Pericardium fibroblast (primary cell): Measurements from ENCODE around the gene TAS2R4. TPM values are rescaled to one million over a fixed set of nuclear protein-coding genes. Genes with fewer than 3 reads are reported as not detected.

Experiments
- total RNA-seq: library from RNA; depleted of rRNA; stranded (reverse); fragments of >200 nt; gene quantifications from 2 replicates; pipeline ENCODE4 v1.2.3, GENCODE V29; 2015

Gene TAS2R4
- 0.09 and 0.12 TPM in 2 replicates for total RNA-seq

GRCh38 chr7:141776374-141776773 is at the start of gene TAS2R4:
Gene TAS2R4, plus strand, starts transcription at chr7:141776674. Its CDS starts 1,815 bp downstream, at chr7:141778489.

DNA sequence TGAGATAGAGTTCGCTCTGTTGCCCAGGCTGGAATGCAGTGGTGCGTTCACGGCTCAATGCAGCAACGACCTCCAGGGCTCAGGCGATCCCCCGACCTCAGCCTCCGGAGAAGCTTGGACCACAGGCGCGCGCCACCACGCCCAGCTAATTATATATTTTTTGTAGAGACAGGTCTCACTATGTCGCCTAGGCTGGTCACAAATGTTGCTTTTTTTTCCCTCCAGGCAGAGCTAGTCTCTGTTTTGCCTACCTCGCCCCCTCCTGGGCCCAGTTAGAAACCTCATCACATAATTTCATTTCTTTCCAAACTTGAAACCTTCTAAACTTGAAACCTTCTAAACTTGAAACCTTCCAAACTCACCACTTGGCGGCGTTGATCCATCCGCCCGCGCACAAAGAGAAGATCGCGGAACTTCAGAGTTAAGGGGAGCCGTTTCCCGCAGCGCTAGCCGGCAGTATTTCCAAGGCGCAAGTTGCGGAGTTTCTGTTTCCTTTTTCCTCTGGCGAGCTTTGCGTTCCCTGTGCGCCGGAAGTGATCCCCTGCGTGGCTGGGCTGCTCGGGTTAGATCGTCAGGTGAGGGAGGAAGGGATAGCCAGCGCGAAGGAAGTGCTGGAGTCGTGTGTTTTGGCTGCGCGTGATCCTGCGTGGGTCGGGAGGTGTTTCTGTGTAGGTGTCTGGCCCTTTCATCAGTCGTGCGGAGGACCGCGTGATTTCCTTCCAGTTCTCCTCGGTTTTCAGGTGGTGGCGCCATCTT is 38.5 kb upstream of the TAS2R4 start, which contains the start of gene SSBP1:
Gene SSBP1 (plus strand): TSS at position 523 of the 756 bp plus-strand sequence. CDS start 809 bp downstream, outside the sequence.

GRCh38 chr7:141763797-141764196 is 12.7 kb upstream of the TAS2R4 start, which contains the start of gene TAS2R3:
Gene TAS2R3, plus strand, starts transcription at chr7:141764097. Its CDS starts 62 bp downstream, at chr7:141764159.

GRCh38 chr7:141789917-141790316 is 13.4 kb downstream of the TAS2R4 start, which contains the start of gene TAS2R5:
Gene TAS2R5, plus strand, starts transcription at chr7:141790217. Its CDS starts 145 bp downstream, at chr7:141790362.

Other genes starting within 250 kb of the TAS2R4 start
- 15.4 and 29.9 TPM in 2 replicates for gene AGK, start 225.3 kb upstream of the TAS2R4 start, total RNA-seq
- gene DENND11, start 74.5 kb upstream of the TAS2R4 start, total RNA-seq: 2.4 and 2.6 TPM in 2 replicates
- gene WEE2, start 68.3 kb upstream of the TAS2R4 start, total RNA-seq: not detected in 2 replicates
- 133 and 158 TPM in 2 replicates for gene SSBP1, start 38.3 kb upstream of the TAS2R4 start, total RNA-seq
- gene TAS2R3, start 12.6 kb upstream of the TAS2R4 start, total RNA-seq: 0.17 TPM in 1 of 2 replicates, not detected in the other
- gene TAS2R5, start 13.5 kb downstream of the TAS2R4 start, total RNA-seq: 0.47 and 2.0 TPM in 2 replicates
- gene PRSS37, start 64.8 kb downstream of the TAS2R4 start, total RNA-seq: not detected in 2 replicates
- not detected in 2 replicates for gene OR9A4, start 139.7 kb downstream of the TAS2R4 start, total RNA-seq
- gene CLEC5A, start 170.3 kb downstream of the TAS2R4 start, total RNA-seq: not detected in 2 replicates
- not detected in 2 replicates for gene TAS2R38, start 197.1 kb downstream of the TAS2R4 start, total RNA-seq
- not detected in 2 replicates for gene MGAM, start 219.2 kb downstream of the TAS2R4 start, total RNA-seq